ENCODE data around the gene CBX3.

GRCh38 chr7:26227987-26228386, 26.4 kb downstream of the CBX3 start:
- TF ChIP-seq CTCF (IDR thresholded peaks at IDR 0.05; ENCODE audit: insufficient read depth, low read depth, low read length) (no peak), EZH2 (IDR thresholded peaks at IDR 0.05; ENCODE audit: insufficient read depth, low read length) (no peak)
